KMS-11 (cell line): ENCODE results near the gene DSE.

Experiments used
- H2AFZ ChIP-seq: fragments of 200-600 bp; sonication (generic); 2 replicates; pipeline ENCODE4 v1.6.1; 2016; ENCODE audit warnings: antibody characterized with exemption, mixed run types, low read depth
- H3K27ac ChIP-seq: fragments of 200-600 bp; sonication (generic); 2 replicates; pipeline ENCODE4 v1.6.1; 2016; ENCODE audit warnings: mild to moderate bottlenecking, mixed run types
- H3K27me3 ChIP-seq: fragments of 200-600 bp; sonication (generic); 2 replicates; pipeline ENCODE4 v1.6.1; 2017; ENCODE audit warnings: mild to moderate bottlenecking, low read depth, mixed run types, moderate library complexity; ENCODE audit not compliant: insufficient read depth
- H3K36me3 ChIP-seq: fragments of 200-600 bp; sonication (generic); 2 replicates; pipeline ENCODE4 v1.6.1; 2017; ENCODE audit warnings: mild to moderate bottlenecking, mixed run types; ENCODE audit not compliant: insufficient read depth
- H3K4me1 ChIP-seq: fragments of 200-600 bp; sonication (generic); 2 replicates; pipeline ENCODE4 v1.6.1; 2016; ENCODE audit warnings: mild to moderate bottlenecking, low read depth, mixed run types; ENCODE audit not compliant: poor library complexity, severe bottlenecking
- H3K4me2 ChIP-seq: fragments of 200-600 bp; sonication (generic); 2 replicates; pipeline ENCODE4 v1.7.0; 2016; ENCODE audit warnings: mild to moderate bottlenecking, mixed run types
- H3K4me3 ChIP-seq: fragments of 200-600 bp; sonication (generic); IDR thresholded peaks from 2 replicates; pipeline ENCODE4 v1.6.1; 2017; ENCODE audit warnings: low read depth, low read length, mixed read lengths; ENCODE audit not compliant: insufficient read depth
- H3K79me2 ChIP-seq: fragments of 200-600 bp; sonication (generic); 2 replicates; pipeline ENCODE4 v1.6.1; 2016; ENCODE audit warnings: low read depth, mixed run types; ENCODE audit not compliant: insufficient read depth
- H3K9ac ChIP-seq: fragments of 200-600 bp; sonication (generic); 2 replicates; pipeline ENCODE4 v1.6.1; 2016; ENCODE audit warnings: mild to moderate bottlenecking, mixed run types
- H4K20me1 ChIP-seq: fragments of 200-600 bp; sonication (generic); 2 replicates; pipeline ENCODE4 v1.6.1; 2016; ENCODE audit warnings: mild to moderate bottlenecking, mixed run types; ENCODE audit not compliant: insufficient read depth
- CTCF ChIP-seq: fragments of 200-600 bp; sonication (generic); conservative IDR thresholded peaks from 2 replicates; pipeline ENCODE4 v1.6.1; 2017; ENCODE audit warnings: low read depth, mild to moderate bottlenecking, antibody characterized with exemption, low read length, moderate library complexity, mixed read lengths

DSE gene

GRCh38 chr6:116373940-116374339 lies 3.2 kb downstream of the DSE start:
- no peak overlapping the region for H3K4me3 ChIP-seq
- no peaks in the 10 kb centered on the region for H4K20me1 ChIP-seq
- no peaks in the 10 kb centered on the region for H3K4me1 ChIP-seq
- no peak for TF ChIP-seq CTCF
- no peaks in the 10 kb centered on the region; the same call in 1 of the 2 replicates for H3K27me3 ChIP-seq
- H3K4me2 ChIP-seq, result no peak overlapping the region
- no peaks in the 10 kb centered on the region for H3K36me3 ChIP-seq
- no peak overlapping the region for H3K27ac ChIP-seq
- no peaks in the 10 kb centered on the region for H3K79me2 ChIP-seq
- no peak overlapping the region for H3K9ac ChIP-seq
- no peak overlapping the region for H2AFZ ChIP-seq

- no peak overlapping the region for H3K9ac ChIP-seq
- H2AFZ ChIP-seq, result no peak overlapping the region
Measured at GRCh38 chr6:116374586-116374985, 3.8 kb downstream of the DSE start.

GRCh38 chr6:116375262-116375661 lies 4.5 kb downstream of the DSE start:
- H3K4me2 ChIP-seq, result no peak overlapping the region
- no peak overlapping the region for H3K27ac ChIP-seq
- no peaks in the 10 kb centered on the region for H3K36me3 ChIP-seq
- no peaks in the 10 kb centered on the region; the same call in 1 of the 2 replicates for H3K27me3 ChIP-seq
- H3K9ac ChIP-seq, result no peak overlapping the region
- no peak overlapping the region for H3K4me3 ChIP-seq
- H3K79me2 ChIP-seq, result no peaks in the 10 kb centered on the region
- H2AFZ ChIP-seq, result no peak overlapping the region
- no peaks in the 10 kb centered on the region for H4K20me1 ChIP-seq
- H3K4me1 ChIP-seq, result no peaks in the 10 kb centered on the region
- TF ChIP-seq CTCF, result no peak

More at GRCh38 chr6:116374586-116374985, 3.8 kb downstream of the DSE start:
- TF ChIP-seq CTCF, result no peak
- no peaks in the 10 kb centered on the region for H3K36me3 ChIP-seq
- no peak overlapping the region for H3K4me2 ChIP-seq
- H3K27ac ChIP-seq, result no peak overlapping the region
- H3K4me1 ChIP-seq, result no peaks in the 10 kb centered on the region
- no peaks in the 10 kb centered on the region; the same call in 1 of the 2 replicates for H3K27me3 ChIP-seq
- no peak overlapping the region for H3K4me3 ChIP-seq
- no peaks in the 10 kb centered on the region for H4K20me1 ChIP-seq
- no peaks in the 10 kb centered on the region for H3K79me2 ChIP-seq

- H4K20me1 ChIP-seq, result no peaks in the 10 kb centered on the region
- H3K9ac ChIP-seq, result no peak overlapping the region
- no peaks in the 10 kb centered on the region; the same call in 1 of the 2 replicates for H3K27me3 ChIP-seq
- no peak overlapping the region for H3K4me2 ChIP-seq
- TF ChIP-seq CTCF, result no peak
- no peaks in the 10 kb centered on the region for H3K4me1 ChIP-seq
- H3K36me3 ChIP-seq, result no peaks in the 10 kb centered on the region
- H3K79me2 ChIP-seq, result no peaks in the 10 kb centered on the region
- H2AFZ ChIP-seq, result no peak overlapping the region
- H3K27ac ChIP-seq, result no peak overlapping the region
- H3K4me3 ChIP-seq, result no peak overlapping the region
Measured at GRCh38 chr6:116376149-116376548, 5.4 kb downstream of the DSE start.
